ENCODE measurements around the gene RIPOR2.

The RIPOR2 gene, protein sequence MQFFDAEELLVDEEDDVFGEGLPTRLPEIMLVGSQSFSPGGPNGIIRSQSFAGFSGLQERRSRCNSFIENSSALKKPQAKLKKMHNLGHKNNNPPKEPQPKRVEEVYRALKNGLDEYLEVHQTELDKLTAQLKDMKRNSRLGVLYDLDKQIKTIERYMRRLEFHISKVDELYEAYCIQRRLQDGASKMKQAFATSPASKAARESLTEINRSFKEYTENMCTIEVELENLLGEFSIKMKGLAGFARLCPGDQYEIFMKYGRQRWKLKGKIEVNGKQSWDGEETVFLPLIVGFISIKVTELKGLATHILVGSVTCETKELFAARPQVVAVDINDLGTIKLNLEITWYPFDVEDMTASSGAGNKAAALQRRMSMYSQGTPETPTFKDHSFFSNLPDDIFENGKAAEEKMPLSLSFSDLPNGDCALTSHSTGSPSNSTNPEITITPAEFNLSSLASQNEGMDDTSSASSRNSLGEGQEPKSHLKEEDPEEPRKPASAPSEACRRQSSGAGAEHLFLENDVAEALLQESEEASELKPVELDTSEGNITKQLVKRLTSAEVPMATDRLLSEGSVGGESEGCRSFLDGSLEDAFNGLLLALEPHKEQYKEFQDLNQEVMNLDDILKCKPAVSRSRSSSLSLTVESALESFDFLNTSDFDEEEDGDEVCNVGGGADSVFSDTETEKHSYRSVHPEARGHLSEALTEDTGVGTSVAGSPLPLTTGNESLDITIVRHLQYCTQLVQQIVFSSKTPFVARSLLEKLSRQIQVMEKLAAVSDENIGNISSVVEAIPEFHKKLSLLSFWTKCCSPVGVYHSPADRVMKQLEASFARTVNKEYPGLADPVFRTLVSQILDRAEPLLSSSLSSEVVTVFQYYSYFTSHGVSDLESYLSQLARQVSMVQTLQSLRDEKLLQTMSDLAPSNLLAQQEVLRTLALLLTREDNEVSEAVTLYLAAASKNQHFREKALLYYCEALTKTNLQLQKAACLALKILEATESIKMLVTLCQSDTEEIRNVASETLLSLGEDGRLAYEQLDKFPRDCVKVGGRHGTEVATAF

DNA sequence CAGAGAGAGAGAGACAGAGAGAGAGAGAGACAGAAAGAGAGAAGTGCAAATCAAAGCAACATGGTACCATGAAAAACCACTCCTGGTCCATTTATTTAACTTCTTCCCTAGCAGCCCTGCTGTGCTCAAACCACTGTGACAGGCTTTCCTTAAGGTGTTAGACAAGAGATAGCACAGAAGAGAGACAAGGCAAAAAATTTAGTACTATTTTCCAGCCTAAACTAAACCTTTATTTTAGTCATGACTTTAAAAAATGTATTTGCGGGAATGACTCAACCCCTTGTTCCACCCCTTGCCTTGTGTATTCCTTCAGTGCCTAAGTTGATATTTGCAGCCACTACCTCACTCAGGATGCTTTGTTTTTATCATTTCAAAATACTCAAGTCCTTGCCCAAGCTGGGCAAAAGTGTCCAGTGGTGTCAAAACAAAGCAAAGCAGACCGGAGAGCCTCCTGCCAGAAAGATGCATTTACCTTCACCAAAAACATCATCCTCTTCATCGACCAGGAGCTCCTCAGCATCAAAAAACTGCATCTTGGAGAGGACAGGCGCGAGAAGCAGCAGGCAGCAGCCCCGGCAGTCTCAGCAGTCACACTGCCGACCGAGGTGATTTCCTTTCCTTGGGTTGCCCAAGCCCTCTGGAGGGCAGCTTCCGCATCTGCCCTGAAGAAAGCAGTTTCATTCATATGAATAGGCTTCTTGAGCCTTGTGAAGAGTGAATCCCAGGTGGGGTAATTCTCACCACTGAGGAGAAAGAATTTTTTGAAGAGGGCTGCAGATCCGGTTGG lies at the start of gene RIPOR2:
Gene RIPOR2 (minus strand): TSS at position 595 of the 787 bp plus-strand sequence. CDS start 62 bp downstream, at position 533.
- H3K4me3 Mint-ChIP-seq: peak within 1 kb of the TSS; percentile 93
- peaks cover 92% of the 10 kb centered on the region for H3K4me1 Mint-ChIP-seq
- H3K9me3 Mint-ChIP-seq: no peaks in the 10 kb centered on the region
- peak within 1 kb of the TSS; percentile 85 for H3K27ac Mint-ChIP-seq
- peak; percentile 52 to 81 for DNase-seq (ENCODE audit: low spot score in 2 of 2)
- peaks cover 40% of the 10 kb centered on the region for H3K36me3 Mint-ChIP-seq
- peak; percentile 67 for ATAC-seq

DNA sequence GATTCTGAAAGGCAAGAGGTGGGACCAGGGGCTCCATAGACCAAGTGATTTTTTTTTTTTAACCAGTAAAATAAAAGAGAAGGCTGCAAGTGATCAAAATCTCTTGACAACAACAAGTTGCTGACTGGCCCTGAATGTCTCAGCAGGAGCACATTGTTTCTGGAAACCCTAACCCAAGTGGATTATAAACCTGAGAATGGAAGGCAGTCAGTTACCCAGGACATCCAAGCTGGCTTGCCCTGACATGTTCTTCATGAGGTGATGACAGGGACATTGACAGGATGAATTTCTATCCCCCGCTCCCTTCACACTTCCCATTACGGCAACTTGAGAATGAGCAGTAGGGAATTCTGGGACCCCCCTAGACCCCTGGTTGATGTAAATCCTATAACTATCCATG lies 49.6 kb upstream of the RIPOR2 start:
- Mint-ChIP-seq H3K36me3 (no peaks in the 10 kb centered on the region), H3K27ac (no peak overlapping the region), H3K4me3 (no peak overlapping the region), H3K9me3 (no peaks in the 10 kb centered on the region), H3K4me1 (peaks cover 34% of the 10 kb centered on the region)
- DNase-seq (ENCODE audit: low spot score in 2 of 2) (no peak), ATAC-seq (no peak)

DNA sequence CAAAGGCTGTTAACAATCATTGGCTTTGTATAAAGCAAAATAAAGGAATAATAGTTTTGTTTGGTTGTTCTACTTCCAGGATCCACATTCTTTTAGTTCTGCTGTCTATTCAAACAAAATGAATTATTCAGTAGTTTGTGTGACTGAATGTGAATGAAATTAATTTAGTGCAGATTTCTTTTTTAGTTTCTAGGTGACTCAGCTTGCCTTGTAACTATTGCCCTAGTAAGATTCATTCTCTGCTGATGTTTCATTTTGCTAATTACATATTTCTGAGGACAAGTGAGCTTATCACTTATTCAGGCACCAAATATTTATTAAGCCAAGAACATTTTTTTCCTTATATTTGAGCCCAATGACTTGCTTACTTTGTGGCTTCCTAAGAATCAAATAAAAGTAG lies 46.5 kb upstream of the RIPOR2 start:
- DNase-seq (ENCODE audit: low spot score in 2 of 2): no peak
- Mint-ChIP-seq H3K4me1 (peaks cover 44% of the 10 kb centered on the region), H3K27ac (no peak overlapping the region), H3K9me3 (no peaks in the 10 kb centered on the region), H3K4me3 (no peak overlapping the region), H3K36me3 (no peaks in the 10 kb centered on the region)
- ATAC-seq: peak; percentile 57

DNA sequence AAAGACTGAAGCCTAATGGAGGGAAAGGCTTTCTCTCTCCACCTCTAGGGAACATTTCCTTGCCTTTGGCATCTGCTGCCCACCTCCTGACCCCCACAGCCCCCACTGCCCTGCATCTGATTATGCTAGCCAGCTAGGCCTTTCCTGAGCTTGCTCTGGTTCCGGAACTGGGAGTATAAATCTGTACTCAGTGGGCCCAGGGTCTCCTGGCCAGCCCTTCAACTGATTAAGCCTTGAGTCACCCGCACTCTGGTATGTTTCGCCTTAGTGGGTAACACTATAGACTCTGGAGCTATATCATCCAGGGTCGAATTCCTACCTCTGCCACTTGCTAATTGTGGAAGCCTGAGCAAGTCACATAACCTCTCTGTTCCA lies 45.6 kb upstream of the RIPOR2 start:
- peaks cover 39% of the 10 kb centered on the region for H3K4me1 Mint-ChIP-seq
- H3K27ac Mint-ChIP-seq: no peak overlapping the region
- H3K4me3 Mint-ChIP-seq: no peak overlapping the region
- no peaks in the 10 kb centered on the region for H3K9me3 Mint-ChIP-seq
- H3K36me3 Mint-ChIP-seq: no peaks in the 10 kb centered on the region
- ATAC-seq (no peak), DNase-seq (ENCODE audit: low spot score in 2 of 2) (no peak)

DNA sequence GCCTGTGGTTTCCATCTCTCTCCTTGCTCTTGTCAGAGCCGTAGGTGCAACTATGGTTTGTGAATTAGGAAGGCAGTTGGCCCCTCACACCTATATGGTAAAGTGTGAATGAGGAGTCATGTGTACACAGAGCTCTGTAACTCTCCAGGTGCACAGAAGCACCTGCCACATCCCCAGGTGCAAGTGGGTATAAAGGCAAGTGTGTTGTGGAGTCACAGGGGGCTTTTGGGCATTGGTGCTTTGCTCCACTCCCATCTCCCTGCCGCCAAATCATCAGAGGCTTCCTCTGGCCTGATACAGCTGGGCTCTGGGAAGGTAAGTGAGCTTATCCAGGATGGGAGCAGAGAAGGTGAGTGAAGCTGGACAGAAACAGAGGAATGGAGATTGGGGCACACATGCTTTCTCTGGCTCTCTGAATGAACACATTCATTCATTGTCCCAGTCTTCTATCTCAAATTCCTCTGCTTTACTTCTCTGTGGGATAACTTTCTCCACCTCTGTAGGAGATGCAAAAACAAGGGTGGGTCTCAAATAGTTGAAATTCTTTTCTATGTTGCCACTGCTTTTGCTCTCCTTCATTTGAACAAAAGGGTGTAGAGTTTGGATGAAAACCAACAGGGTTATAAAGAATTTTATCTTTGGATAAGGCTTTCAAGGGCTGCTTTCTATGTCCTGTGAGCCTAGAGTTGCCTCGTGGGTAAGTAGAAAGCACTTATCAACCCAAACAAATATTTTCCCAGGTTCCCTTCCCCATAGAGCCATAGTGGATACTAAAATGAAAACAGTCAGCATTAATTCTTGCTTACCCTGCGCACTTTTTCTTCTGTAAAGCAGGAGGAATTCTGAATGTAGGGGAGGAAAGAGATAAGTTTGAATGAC lies 45.0 kb upstream of the RIPOR2 start:
- H3K9me3 Mint-ChIP-seq: no peaks in the 10 kb centered on the region

DNA sequence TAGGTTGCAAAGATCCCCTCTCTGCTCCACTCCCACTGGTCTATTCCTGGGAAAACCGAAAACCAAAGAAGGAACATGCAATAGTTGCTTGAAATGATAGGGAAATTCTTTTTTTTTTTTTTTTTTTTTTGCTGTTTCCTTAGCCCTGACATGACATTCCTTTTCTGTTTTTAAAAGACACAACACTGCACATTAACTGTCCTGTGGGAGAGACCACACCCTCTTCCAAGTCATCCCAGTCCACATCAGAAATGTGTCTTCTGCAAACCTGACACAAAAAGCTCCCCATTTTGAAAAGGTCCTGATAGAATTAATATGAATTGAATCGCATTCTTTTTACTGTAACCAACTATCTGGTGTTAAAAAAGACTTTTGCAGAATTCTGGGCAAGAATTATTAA lies 43.4 kb upstream of the RIPOR2 start:
- Mint-ChIP-seq H3K9me3 (no peaks in the 10 kb centered on the region), H3K4me1 (peaks cover 51% of the 10 kb centered on the region), H3K36me3 (peaks cover 4% of the 10 kb centered on the region), H3K27ac (no peak overlapping the region), H3K4me3 (no peak overlapping the region)
- DNase-seq (ENCODE audit: low spot score in 2 of 2): no peak
- no peak for ATAC-seq

More for the DNA sequence above, 45.0 kb upstream of the RIPOR2 start:
- peak; percentile 70 for ATAC-seq
- Mint-ChIP-seq H3K4me1 (peaks cover 38% of the 10 kb centered on the region), H3K36me3 (no peaks in the 10 kb centered on the region), H3K4me3 (no peak overlapping the region), H3K27ac (peak overlapping the region; percentile 83)
- DNase-seq (ENCODE audit: low spot score in 2 of 2): no peak

DNA sequence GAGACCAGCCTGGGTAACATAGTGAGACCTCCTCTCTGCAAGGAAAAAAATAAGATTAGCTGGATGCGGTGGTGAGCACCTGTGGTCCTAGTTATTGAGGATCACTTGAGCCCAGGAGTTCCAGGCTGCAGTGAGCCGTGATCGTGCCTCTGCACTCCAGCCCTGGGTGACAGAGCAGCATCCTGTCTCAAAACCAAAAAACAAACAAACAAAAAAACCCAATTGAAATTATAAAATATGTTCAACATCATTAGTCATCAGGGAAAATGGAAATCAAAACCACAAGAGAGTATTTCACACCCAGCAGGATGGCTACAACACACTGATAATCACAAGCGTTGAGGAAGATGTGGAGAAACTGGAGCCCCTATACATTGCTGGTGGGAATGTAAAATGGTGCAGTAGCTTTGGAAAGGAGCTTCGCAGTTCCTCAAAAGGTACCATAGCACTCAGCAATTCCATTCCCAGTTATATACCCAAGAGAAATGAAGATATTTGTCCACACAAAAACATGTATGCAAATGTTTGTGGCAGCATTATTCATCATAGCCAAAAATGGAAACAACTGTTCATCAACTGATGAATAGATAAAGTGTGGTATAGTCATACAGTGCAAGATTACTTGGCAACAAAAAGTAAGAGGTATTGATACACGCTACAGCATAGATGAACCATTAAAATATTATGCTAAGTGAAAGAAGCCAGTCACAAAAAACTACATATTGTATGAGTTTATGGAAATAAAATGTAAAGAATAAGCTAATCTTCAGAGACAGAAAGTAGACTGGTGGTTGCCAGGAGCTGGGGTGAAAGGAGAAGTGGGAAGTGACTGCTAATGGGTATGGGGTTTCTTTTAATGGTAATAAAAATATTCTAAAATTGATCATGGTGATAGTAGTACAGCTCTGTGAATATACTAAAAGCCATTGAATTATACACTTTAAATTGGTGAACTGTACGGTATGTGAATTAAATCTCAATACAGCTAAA lies 38.7 kb upstream of the RIPOR2 start:
- H3K4me3 Mint-ChIP-seq: peak overlapping the region; percentile 56

DNA sequence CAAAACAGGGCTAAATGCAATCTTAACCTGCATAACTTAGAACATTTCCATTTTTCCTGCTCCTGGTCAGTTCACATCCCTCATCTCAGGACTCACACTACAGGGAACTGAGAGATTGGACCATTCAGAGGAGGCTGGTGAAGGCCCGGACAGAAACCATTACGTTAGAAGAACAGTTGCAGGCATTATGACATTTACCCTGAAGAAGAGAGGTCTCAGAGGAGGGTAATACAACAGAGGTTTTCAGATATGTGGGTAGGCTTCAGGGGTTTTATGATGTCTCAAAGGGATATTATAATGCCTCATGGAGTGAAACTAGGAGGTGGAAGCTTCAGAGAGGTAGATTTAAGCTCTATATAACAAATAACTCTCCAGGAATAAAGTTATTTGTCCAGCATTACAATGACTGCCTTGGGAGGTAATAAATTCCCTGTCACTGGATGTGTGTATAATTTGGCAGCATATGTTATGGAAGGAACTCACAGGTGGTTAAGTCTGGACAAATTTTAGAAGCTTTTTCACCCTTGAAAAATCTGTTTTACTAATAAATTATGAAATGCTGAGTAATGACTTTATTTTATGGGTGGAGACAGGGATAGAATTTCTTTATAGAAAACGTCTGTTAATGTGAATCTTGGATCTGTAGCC lies 36.7 kb upstream of the RIPOR2 start:
- no peaks in the 10 kb centered on the region for H3K9me3 Mint-ChIP-seq
- peaks cover 13% of the 10 kb centered on the region for H3K36me3 Mint-ChIP-seq
- no peak for ATAC-seq
- peak overlapping the region; percentile 95 for H3K27ac Mint-ChIP-seq
- peaks cover 72% of the 10 kb centered on the region for H3K4me1 Mint-ChIP-seq
- no peak for DNase-seq (ENCODE audit: low spot score in 2 of 2)
- no peak overlapping the region for H3K4me3 Mint-ChIP-seq

More for the DNA sequence above, 38.7 kb upstream of the RIPOR2 start:
- ATAC-seq: peak; percentile 97
- Mint-ChIP-seq H3K4me1 (peaks cover 66% of the 10 kb centered on the region), H3K27ac (peak overlapping the region; percentile 95), H3K9me3 (no peaks in the 10 kb centered on the region), H3K36me3 (peaks cover 13% of the 10 kb centered on the region)
- DNase-seq (ENCODE audit: low spot score in 2 of 2): peak; percentile 22 to 74

DNA sequence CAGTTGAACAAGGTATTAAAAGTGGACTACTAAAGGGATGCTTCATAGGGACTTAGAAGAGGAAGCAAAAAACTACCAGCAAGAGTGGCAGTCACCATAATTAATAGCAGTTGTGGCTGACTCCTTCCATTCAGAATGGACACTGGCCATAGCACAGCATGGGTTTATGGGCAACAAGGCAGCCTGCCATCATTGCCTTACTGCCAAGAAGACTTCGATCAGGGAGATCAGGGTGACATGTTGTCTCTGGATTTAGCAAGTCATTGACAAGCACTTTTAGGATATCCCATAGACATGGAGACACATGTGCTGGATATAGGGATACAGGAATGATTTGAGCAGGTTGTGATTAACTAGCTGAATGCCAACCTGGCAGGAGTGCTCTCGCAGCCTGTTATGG lies 35.3 kb upstream of the RIPOR2 start:
- DNase-seq (ENCODE audit: low spot score in 2 of 2): no peak
- H3K4me3 Mint-ChIP-seq: no peak overlapping the region
- no peak for ATAC-seq
- H3K27ac Mint-ChIP-seq: peak overlapping the region; percentile 95
- peaks cover 13% of the 10 kb centered on the region for H3K36me3 Mint-ChIP-seq
- H3K9me3 Mint-ChIP-seq: no peaks in the 10 kb centered on the region
- peaks cover 78% of the 10 kb centered on the region for H3K4me1 Mint-ChIP-seq

DNA sequence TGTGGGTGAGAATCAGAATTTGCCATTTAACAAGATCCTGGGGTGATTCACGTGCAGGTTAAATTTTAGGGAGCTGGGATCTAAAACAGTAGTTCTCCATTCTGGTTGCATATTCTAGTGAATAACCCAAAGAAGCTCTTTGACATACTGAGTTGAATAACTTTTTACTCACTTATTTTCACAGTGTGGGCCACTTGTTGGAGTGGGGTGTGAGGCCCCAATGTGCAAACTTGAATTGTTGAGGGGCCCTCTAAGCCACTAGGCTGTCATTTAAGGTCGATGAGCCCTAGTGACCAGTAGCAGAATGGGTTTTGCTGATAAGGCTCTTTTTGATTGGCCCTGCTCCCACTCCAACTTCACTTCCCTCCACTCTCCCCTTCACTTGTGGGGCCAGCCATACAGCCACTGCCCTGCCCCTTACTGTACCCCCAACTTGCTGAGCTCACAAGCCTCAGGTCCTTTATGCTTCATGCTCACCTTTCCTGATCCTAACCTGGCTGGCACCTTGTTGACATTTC lies 33.6 kb upstream of the RIPOR2 start:
- DNase-seq (ENCODE audit: low spot score in 2 of 2) (peak in 1 of 2 donors; percentile 37), ATAC-seq (no peak)
- Mint-ChIP-seq H3K9me3 (no peaks in the 10 kb centered on the region), H3K36me3 (peaks cover 11% of the 10 kb centered on the region), H3K27ac (peak overlapping the region; percentile 95), H3K4me3 (no peak overlapping the region), H3K4me1 (peaks cover 68% of the 10 kb centered on the region)

DNA sequence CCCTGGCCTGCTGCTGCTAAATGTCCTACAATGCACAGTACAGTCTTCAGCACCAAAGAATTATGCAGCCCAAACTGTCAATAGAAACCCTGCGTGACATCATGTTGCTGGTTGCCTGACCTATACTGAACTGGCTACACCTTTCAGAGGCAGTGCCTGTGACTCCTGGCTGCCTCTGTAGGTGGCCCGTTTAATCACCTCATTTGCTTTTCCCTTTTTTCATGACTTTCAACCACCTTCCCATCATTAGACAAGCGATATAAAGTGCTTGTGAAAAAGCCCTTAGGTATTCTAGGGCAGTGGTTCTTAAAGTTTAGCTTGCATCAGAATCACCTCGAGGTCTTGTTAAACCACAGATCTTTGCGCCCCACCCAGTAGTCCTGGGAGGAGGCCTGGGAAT lies 33.0 kb upstream of the RIPOR2 start:
- no peak for DNase-seq (ENCODE audit: low spot score in 2 of 2)
- Mint-ChIP-seq H3K27ac (peak overlapping the region; percentile 95), H3K9me3 (no peaks in the 10 kb centered on the region), H3K4me3 (no peak overlapping the region), H3K36me3 (peaks cover 4% of the 10 kb centered on the region), H3K4me1 (peaks cover 68% of the 10 kb centered on the region)
- peak; percentile 88 for ATAC-seq

DNA sequence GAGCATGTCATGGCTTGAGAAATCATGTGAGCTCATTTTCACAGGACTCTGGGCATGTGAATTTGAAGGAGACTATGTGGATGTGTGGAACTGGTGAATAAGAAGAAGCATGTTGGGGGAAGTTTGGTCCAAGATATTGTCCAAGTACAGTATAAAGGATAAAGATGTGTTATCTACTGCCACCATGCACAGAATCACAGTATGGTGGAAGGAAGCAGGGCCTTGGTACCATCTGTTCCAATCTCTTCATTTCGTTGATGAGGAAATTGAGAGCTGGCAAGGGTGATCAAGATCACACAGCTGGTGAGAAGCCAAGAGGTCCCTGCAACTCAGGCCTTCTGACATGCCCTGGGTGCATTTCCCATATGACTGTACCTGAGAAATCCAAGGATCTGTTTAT lies 31.5 kb upstream of the RIPOR2 start:
- Mint-ChIP-seq H3K4me1 (peaks cover 58% of the 10 kb centered on the region), H3K9me3 (no peaks in the 10 kb centered on the region), H3K36me3 (no peaks in the 10 kb centered on the region), H3K27ac (no peak overlapping the region), H3K4me3 (no peak overlapping the region)
- DNase-seq (ENCODE audit: low spot score in 2 of 2): no peak
- ATAC-seq: no peak

Data from stimulated activated effector memory CD8-positive, alpha-beta T cell treated with anti-CD3 and anti-CD28 coated beads, Interleukin-12 subunit alpha, Interleukin-12 subunit beta, amount 100 ng/mL, for 72 hours (primary cell).